ENCODE measurements around the gene BPIFB2. TPM values are rescaled to one million over a fixed set of nuclear protein-coding genes. Genes with fewer than 3 reads are reported as not detected.

BPIFB2 gene
- total RNA-seq, 8 experiments from 2014 or later = not detected

DNA sequence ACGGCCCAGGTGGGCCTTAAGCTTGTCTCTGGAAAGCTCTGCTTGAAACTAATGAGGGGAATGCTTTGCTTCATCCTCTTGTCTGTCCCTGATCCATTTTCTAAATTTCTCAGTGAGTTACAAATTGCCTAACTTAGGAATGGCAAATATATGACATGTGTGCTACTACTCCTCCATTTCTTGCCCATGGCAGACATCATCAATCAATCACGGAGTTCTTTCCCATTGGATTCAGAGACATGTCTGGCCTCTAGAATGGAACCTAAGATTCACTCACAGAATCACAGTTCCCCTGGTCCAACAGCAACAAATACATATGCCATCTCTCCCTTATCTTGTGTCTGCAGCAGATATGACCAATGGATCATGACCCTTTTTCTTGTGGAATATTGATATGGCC is 65.3 kb downstream of the BPIFB2 start:
- ATAC-seq (replicated peaks in 6 of 8) = no peak
- in situ Hi-C loops (cut with MboI; ENCODE audit: low pct_unique_long_range_greater_than_20kb in 2 of 9, low sequenced_read_pairs in 9 of 9, unreplicated experiment in 9 of 9) = loop anchor here in 1 of 9 experiments (25.0 kb wide), 1 partner anchor 161 kb away; no protein-coding TSS in a partner anchor
- Histone ChIP-seq H3K4me1 (replicated peaks in 1 of 2) (no peaks in the 10 kb centered on the region), H3K4me3 (no peak overlapping the region), H3K27ac (no peak overlapping the region)
- WGBS, 10 experiments = 20 to 100% (median 80%) methylated on average over 1 to 2 of the region's 2 CpGs; no CpG with 5 or more reads in 5 of the 10 experiments

Other genes with a start within 250 kb of the BPIFB2 start
- 10 to 100 TPM in 4 of 8 experiments, 1 to 10 TPM in 4; 1.4 to 35.2 (median 10.5) TPM for gene DNMT3B, start 245.3 kb upstream of the BPIFB2 start, total RNA-seq
- 100 to 1,000 TPM in 5 of 8 experiments, 10 to 100 TPM in 3; 63.9 to 147 (median 105) TPM for gene MAPRE1, start 187.8 kb upstream of the BPIFB2 start, total RNA-seq
- under 1 TPM in 5 of 8 experiments, not detected in 3; 0.05 to 0.73 (median 0.17) TPM for gene EFCAB8, start 148.8 kb upstream of the BPIFB2 start, total RNA-seq
- not detected for gene SUN5, start 3.3 kb upstream of the BPIFB2 start, total RNA-seq
- gene BPIFB6, start 23.9 kb downstream of the BPIFB2 start, total RNA-seq = not detected
- not detected for gene BPIFB3, start 46.2 kb downstream of the BPIFB2 start, total RNA-seq
- gene BPIFB4, start 71.9 kb downstream of the BPIFB2 start, total RNA-seq = under 1 TPM in 1 of 8 experiments, not detected in 7; 0.33 TPM
- gene BPIFA2, start 160.5 kb downstream of the BPIFB2 start, total RNA-seq = not detected
- under 1 TPM in 5 of 8 experiments, not detected in 3; 0.09 to 0.66 (median 0.21) TPM for gene BPIFA3, start 209.6 kb downstream of the BPIFB2 start, total RNA-seq
- gene BPIFA1, start 228.3 kb downstream of the BPIFB2 start, total RNA-seq = not detected

Data from motor neuron (in vitro differentiated cells).